ENCODE data around the gene TSPAN31.

TSPAN31 gene

DNA sequence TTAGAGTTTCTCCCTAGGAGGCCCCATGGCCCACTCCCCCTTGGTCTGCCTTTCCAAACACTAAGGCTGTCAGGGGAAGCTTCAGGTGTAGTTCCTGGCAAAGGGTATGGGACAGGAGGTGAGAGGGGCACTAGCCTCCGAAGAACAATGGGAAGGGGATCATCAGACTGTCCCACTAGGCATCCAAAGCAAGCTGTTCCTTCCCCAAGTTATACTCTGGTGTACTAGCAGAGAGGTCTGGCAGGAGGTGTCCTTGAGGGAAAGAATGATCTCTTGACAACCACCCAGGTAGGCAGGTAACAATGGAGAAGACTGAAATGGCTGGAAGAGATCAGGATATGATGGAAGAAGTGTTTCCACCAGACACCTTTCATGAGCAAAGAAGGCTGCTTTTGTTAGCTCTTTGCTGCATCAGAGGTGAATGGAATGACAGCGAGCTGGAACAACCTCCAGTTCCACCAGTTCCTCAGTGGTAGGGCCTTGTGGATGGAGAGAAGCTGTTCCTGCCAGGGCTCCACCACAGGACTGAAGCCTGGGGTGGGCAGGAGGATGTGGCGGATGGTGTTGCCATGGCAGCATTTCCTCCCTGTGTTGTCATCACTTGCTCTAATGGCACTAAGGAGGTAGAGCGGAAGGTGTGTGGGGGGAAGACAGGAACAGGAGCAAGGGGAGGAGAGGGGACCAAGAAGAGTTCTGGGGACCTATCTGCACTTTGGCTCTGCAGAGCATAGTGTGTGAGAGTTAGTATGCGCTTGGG lies 4.0 kb upstream of the TSPAN31 start:
- TF ChIP-seq, protein P1, sequence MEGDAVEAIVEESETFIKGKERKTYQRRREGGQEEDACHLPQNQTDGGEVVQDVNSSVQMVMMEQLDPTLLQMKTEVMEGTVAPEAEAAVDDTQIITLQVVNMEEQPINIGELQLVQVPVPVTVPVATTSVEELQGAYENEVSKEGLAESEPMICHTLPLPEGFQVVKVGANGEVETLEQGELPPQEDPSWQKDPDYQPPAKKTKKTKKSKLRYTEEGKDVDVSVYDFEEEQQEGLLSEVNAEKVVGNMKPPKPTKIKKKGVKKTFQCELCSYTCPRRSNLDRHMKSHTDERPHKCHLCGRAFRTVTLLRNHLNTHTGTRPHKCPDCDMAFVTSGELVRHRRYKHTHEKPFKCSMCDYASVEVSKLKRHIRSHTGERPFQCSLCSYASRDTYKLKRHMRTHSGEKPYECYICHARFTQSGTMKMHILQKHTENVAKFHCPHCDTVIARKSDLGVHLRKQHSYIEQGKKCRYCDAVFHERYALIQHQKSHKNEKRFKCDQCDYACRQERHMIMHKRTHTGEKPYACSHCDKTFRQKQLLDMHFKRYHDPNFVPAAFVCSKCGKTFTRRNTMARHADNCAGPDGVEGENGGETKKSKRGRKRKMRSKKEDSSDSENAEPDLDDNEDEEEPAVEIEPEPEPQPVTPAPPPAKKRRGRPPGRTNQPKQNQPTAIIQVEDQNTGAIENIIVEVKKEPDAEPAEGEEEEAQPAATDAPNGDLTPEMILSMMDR (IDR thresholded peaks at IDR 0.05; ENCODE audit: low read length) = no peak
- no peak for TF ChIP-seq EZH2 (IDR thresholded peaks at IDR 0.05; ENCODE audit: borderline replicate concordance, low read length)
- peak overlapping the region; percentile 56 for H3K27ac ChIP-seq (ENCODE audit: low read depth, low read length, poor library complexity, severe bottlenecking)
- H3K4me1 ChIP-seq (ENCODE audit: insufficient read depth, low read length, severe bottlenecking) = peaks cover 51% of the 10 kb centered on the region
- no peaks in the 10 kb centered on the region for H3K27me3 ChIP-seq (ENCODE audit: insufficient read depth, low read length)
- no peaks in the 10 kb centered on the region for H3K9me3 ChIP-seq (ENCODE audit: low read length)
- no peaks in the 10 kb centered on the region for H3K79me2 ChIP-seq (ENCODE audit: insufficient read depth, low read length)
- H3F3A ChIP-seq (ENCODE audit: insufficient read depth, low read length) = no peaks in the 10 kb centered on the region
- H3K9ac ChIP-seq (ENCODE audit: low read length) = peak overlapping the region; percentile 71; the same call in 1 of the 2 replicates
- H3K36me3 ChIP-seq (ENCODE audit: insufficient read depth, low read length) = no peaks in the 10 kb centered on the region
- no peaks in the 10 kb centered on the region for H3K9me2 ChIP-seq (ENCODE audit: low read depth, low read length)
- no peaks in the 10 kb centered on the region for H4K20me1 ChIP-seq (ENCODE audit: insufficient read depth, low read length)
- H3K4me2 ChIP-seq (ENCODE audit: low read length) = peak overlapping the region; percentile 82
- no peak overlapping the region for H2AFZ ChIP-seq (ENCODE audit: low read length)
- H3K4me3 ChIP-seq (ENCODE audit: low read depth, low read length, poor library complexity, severe bottlenecking) = peak overlapping the region; percentile 74

DNA sequence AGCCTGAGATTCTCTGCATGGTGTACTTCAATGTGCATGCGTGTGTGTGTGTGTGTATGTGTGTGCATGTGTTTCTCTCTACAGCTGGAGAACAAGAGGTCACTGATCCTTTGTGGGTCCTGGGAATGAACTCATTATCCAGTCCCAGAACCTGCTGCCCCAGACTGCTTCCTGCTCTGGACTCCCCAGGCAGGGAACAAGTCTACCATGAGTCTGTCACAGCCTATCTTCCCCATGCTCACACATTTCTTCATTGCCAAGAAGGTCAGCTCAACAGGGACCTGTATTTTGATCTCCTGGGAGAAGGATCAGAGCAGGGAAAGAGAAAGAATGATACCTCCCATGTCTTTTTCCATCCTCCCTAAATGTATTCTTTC lies 3.4 kb upstream of the TSPAN31 start:
- peak overlapping the region; percentile 71 for H3K9ac ChIP-seq (ENCODE audit: low read length)
- H3K27ac ChIP-seq (ENCODE audit: low read depth, low read length, poor library complexity, severe bottlenecking) = peak overlapping the region; percentile 56
- no peaks in the 10 kb centered on the region for H3K9me3 ChIP-seq (ENCODE audit: low read length)
- H2AFZ ChIP-seq (ENCODE audit: low read length) = no peak overlapping the region
- TF ChIP-seq EZH2 (IDR thresholded peaks at IDR 0.05; ENCODE audit: borderline replicate concordance, low read length) = no peak
- TF ChIP-seq, protein P1 (IDR thresholded peaks at IDR 0.05; ENCODE audit: low read length) = no peak
- no peaks in the 10 kb centered on the region for H3K9me2 ChIP-seq (ENCODE audit: low read depth, low read length)
- no peaks in the 10 kb centered on the region; the same call in 1 of the 2 replicates for H3F3A ChIP-seq (ENCODE audit: insufficient read depth, low read length)
- no peaks in the 10 kb centered on the region for H3K79me2 ChIP-seq (ENCODE audit: insufficient read depth, low read length)
- peak overlapping the region; percentile 82 for H3K4me2 ChIP-seq (ENCODE audit: low read length)
- H3K4me1 ChIP-seq (ENCODE audit: insufficient read depth, low read length, severe bottlenecking) = peaks cover 57% of the 10 kb centered on the region
- no peaks in the 10 kb centered on the region for H3K27me3 ChIP-seq (ENCODE audit: insufficient read depth, low read length)
- H3K4me3 ChIP-seq (ENCODE audit: low read depth, low read length, poor library complexity, severe bottlenecking) = peak overlapping the region; percentile 74
- H3K36me3 ChIP-seq (ENCODE audit: insufficient read depth, low read length) = peaks cover 4% of the 10 kb centered on the region; the same call in 1 of the 2 replicates
- H4K20me1 ChIP-seq (ENCODE audit: insufficient read depth, low read length) = no peaks in the 10 kb centered on the region

DNA sequence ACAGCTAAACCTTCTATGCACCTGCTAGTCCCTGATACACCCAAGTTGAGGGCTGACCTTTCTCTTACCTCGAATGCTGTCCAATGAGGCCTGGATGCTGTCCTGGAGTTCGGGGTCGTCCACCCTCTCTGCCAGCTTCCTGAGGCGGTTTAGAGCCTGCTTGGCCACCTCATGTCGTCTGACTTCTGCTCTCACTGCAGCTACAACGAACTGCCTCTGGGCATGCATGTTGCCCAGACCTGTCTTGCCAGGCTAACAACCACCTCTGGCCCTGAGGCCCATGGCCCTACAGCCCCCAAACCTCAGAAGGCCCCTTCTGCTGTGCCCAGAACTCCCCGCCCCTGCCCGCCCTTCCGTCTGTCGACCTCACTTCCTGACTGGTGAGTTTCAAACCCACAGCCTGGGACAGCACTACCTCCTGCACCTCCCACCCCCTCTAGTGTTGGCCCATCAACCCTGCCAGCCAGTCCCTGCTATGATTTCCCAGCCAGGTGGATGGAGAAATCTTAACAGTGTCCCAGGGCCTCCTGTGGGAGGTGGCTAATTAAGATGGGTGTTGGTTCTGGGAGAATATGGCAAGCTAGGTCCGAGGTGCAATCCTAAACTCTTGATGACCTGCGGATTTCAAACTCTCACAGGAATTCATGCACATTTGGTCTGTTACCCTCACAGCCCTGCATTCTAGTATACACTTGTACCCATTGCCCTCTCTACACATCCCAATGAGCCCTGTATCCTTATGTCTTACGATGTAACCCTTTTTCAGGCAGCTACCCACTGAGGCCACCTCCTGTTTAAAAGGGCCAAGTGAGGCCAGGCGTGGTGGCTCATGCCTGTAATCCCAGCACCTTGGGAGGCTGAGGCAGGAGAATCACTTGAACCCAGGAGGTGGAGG lies 2.7 kb upstream of the TSPAN31 start:
- H3K9me2 ChIP-seq (ENCODE audit: low read depth, low read length) = no peaks in the 10 kb centered on the region
- H3K9ac ChIP-seq (ENCODE audit: low read length) = peak overlapping the region; percentile 71
- peak overlapping the region; percentile 74 for H3K4me3 ChIP-seq (ENCODE audit: low read depth, low read length, poor library complexity, severe bottlenecking)

More for the DNA sequence above, 2.7 kb upstream of the TSPAN31 start:
- peak overlapping the region; percentile 82 for H3K4me2 ChIP-seq (ENCODE audit: low read length)
- no peaks in the 10 kb centered on the region for H3K79me2 ChIP-seq (ENCODE audit: insufficient read depth, low read length)
- no peaks in the 10 kb centered on the region for H3K27me3 ChIP-seq (ENCODE audit: insufficient read depth, low read length)
- H3K27ac ChIP-seq (ENCODE audit: low read depth, low read length, poor library complexity, severe bottlenecking) = peak overlapping the region; percentile 56
- H3K4me1 ChIP-seq (ENCODE audit: insufficient read depth, low read length, severe bottlenecking) = peaks cover 57% of the 10 kb centered on the region
- H4K20me1 ChIP-seq (ENCODE audit: insufficient read depth, low read length) = no peaks in the 10 kb centered on the region
- H3F3A ChIP-seq (ENCODE audit: insufficient read depth, low read length) = no peaks in the 10 kb centered on the region; the same call in 1 of the 2 replicates
- H3K36me3 ChIP-seq (ENCODE audit: insufficient read depth, low read length) = peaks cover 11% of the 10 kb centered on the region
- no peak for TF ChIP-seq EZH2 (IDR thresholded peaks at IDR 0.05; ENCODE audit: borderline replicate concordance, low read length)
- TF ChIP-seq, protein P1 (IDR thresholded peaks at IDR 0.05; ENCODE audit: low read length) = peak; percentile 60
- no peak overlapping the region for H2AFZ ChIP-seq (ENCODE audit: low read length)
- no peaks in the 10 kb centered on the region for H3K9me3 ChIP-seq (ENCODE audit: low read length)
